HepG2 (cell line): ENCODE measurements around the gene ESYT1. TPM values are rescaled to one million over a fixed set of nuclear protein-coding genes. Genes with fewer than 3 reads are reported as not detected.
A peak's percentile ranks its signal among the peaks of the same experiment; 100 is the strongest.

Source experiments
- AGO2 ChIP-seq: fragments of 200-400 bp; formaldehyde crosslinking; optimal IDR thresholded peaks from 2 replicates; pipeline ENCODE3; 2017; ENCODE audit warnings: mild to moderate bottlenecking, low read depth, low read length, moderate library complexity
- CREB1 ChIP-seq, 2 experiments: fragments of 450-650 bp in 1 of 2; IDR thresholded peaks; 2 replicates each; pipeline ENCODE4 v1.6.1; 2016 to 2017; ENCODE audit warnings: control low read depth in 1 of 2, mild to moderate bottlenecking in 1 of 2, missing compliant biosample characterization in 1 of 2, missing genetic modification characterization in 1 of 2
- DPF2 ChIP-seq: sonication (generic); formaldehyde crosslinking; IDR thresholded peaks from 2 replicates; pipeline ENCODE4 v1.4.0; 2020; ENCODE audit warnings: mild to moderate bottlenecking, low read depth, missing genetic modification reagents, borderline replicate concordance
- EHMT2 ChIP-seq: fragments of 200-600 bp; sonication (generic); IDR thresholded peaks from 2 replicates; pipeline ENCODE4 v1.7.0; 2017; ENCODE audit warnings: antibody characterized with exemption, low read depth, low read length, borderline replicate concordance
- FOXA3 ChIP-seq: IDR thresholded peaks from 2 replicates; pipeline ENCODE4 v1.6.1; 2016; ENCODE audit warnings: missing genetic modification reagents, missing compliant biosample characterization
- FOXJ3 ChIP-seq: sonication (generic); formaldehyde crosslinking; IDR thresholded peaks from 2 replicates; pipeline ENCODE4 v1.4.0; 2020; ENCODE audit warnings: missing genetic modification reagents, mild to moderate bottlenecking, borderline replicate concordance
- FOXO4 ChIP-seq: sonication (generic); formaldehyde crosslinking; conservative IDR thresholded peaks from 2 replicates; pipeline ENCODE4 v1.8.1; 2023; ENCODE audit warnings: missing genetic modification reagents
- HMG20A ChIP-seq: IDR thresholded peaks from 2 replicates; pipeline ENCODE4 v1.6.1; 2016; ENCODE audit warnings: borderline replicate concordance
- NFKB2 ChIP-seq: sonication (generic); formaldehyde crosslinking; IDR thresholded peaks from 2 replicates; pipeline ENCODE4 v1.4.0; 2020; ENCODE audit warnings: missing genetic modification reagents, borderline replicate concordance
- PATZ1 ChIP-seq: sonication (generic); formaldehyde crosslinking; IDR thresholded peaks from 2 replicates; pipeline ENCODE4 v1.4.0; 2020; ENCODE audit warnings: missing genetic modification reagents
- PAX8 ChIP-seq: sonication (generic); formaldehyde crosslinking; IDR thresholded peaks from 2 replicates; pipeline ENCODE4 v1.8.0; 2022; ENCODE audit warnings: mild to moderate bottlenecking, missing genetic modification reagents, borderline replicate concordance
- SSRP1 ChIP-seq: IDR thresholded peaks from 2 replicates; pipeline ENCODE4 v1.6.1; 2016; ENCODE audit warnings: control low read depth
- ZNF414 ChIP-seq: sonication (generic); formaldehyde crosslinking; IDR thresholded peaks from 2 replicates; pipeline ENCODE4 v1.5.0; 2020; ENCODE audit warnings: missing genetic modification reagents
- ZNF704 ChIP-seq: sonication (generic); formaldehyde crosslinking; IDR thresholded peaks from 2 replicates; pipeline ENCODE4 v1.8.1; 2023; ENCODE audit warnings: mild to moderate bottlenecking, inconsistent platforms, moderate library complexity, missing genetic modification reagents, borderline replicate concordance
- ZNF781 ChIP-seq: sonication (generic); formaldehyde crosslinking; IDR thresholded peaks from 2 replicates; pipeline ENCODE4 v1.5.1; 2020; ENCODE audit warnings: borderline replicate concordance, mild to moderate bottlenecking, missing genetic modification reagents; ENCODE audit errors: not compliant biosample characterization
- polyA plus RNA-seq, 8 experiments: library from polyadenylated mRNA; depleted of rRNA in 3 of 8; stranded (reverse) in 7 of 8; unstranded in 1 of 8; fragments of >200 nt; fragmentation: Illumina TruSeq in 4 of 8; extraction: Trizol in 4 of 8; gene quantifications; 2 replicates each; pipeline versions ENCODE4 v1.2.1 to v1.2.3, GENCODE V29; 2011 to 2016; ENCODE audit warnings: low read depth in 4 of 8, missing spikeins in 1 of 8, mixed read lengths in 1 of 8; ENCODE audit not compliant: insufficient read depth in 1 of 8
- total RNA-seq, 5 experiments: library from RNA; depleted of rRNA; stranded (reverse); fragments of >200 nt; fragmentation: Illumina TruSeq; extraction: Trizol; gene quantifications; 2 replicates each; pipeline ENCODE4 v1.2.3, GENCODE V29; 2016; ENCODE audit warnings: low read depth in 1 of 5
- TF ChIP-seq, protein P1 (sequence below): sonication (generic); formaldehyde crosslinking; IDR thresholded peaks from 2 replicates; pipeline ENCODE4 v1.8.1; 2023; ENCODE audit warnings: mild to moderate bottlenecking, missing genetic modification reagents
- TF ChIP-seq, protein P2 (sequence below): sonication (generic); formaldehyde crosslinking; IDR thresholded peaks from 2 replicates; pipeline ENCODE4 v1.5.0; 2020; ENCODE audit warnings: missing genetic modification reagents

The ESYT1 gene
- total and polyA plus RNA-seq, 2 of the 13 experiments (the other 11 are each of a cell fraction or from before 2014, with no cell fraction given): 66.9 to 71.0 TPM

GRCh38 chr12:56161690-56162351 is 33.8 kb downstream of the ESYT1 start (continued):
- TF ChIP-seq, protein P1, sequence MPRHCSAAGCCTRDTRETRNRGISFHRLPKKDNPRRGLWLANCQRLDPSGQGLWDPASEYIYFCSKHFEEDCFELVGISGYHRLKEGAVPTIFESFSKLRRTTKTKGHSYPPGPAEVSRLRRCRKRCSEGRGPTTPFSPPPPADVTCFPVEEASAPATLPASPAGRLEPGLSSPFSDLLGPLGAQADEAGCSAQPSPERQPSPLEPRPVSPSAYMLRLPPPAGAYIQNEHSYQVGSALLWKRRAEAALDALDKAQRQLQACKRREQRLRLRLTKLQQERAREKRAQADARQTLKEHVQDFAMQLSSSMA (CRISPR knock-in tag): no peak
- TF ChIP-seq CREB1 (IDR thresholded peaks at IDR 0.05) (no peak), CREB1 (CRISPR knock-in tag; IDR thresholded peaks at IDR 0.05) (no peak), DPF2 (no peak), SSRP1 (CRISPR knock-in tag) (peak; percentile 80; the same call in 1 of the 2 replicates), ZNF414 (CRISPR knock-in tag) (no peak), PAX8 (no peak), FOXO4 (CRISPR knock-in tag) (no peak), FOXJ3 (CRISPR knock-in tag) (no peak), AGO2 (peak; percentile 50), NFKB2 (CRISPR knock-in tag) (no peak), HMG20A (CRISPR knock-in tag) (no peak), PATZ1 (CRISPR knock-in tag) (no peak), FOXA3 (no peak), ZNF781 (CRISPR knock-in tag) (no peak), ZNF704 (CRISPR knock-in tag) (no peak), EHMT2 (no peak)
- TF ChIP-seq, protein P2, sequence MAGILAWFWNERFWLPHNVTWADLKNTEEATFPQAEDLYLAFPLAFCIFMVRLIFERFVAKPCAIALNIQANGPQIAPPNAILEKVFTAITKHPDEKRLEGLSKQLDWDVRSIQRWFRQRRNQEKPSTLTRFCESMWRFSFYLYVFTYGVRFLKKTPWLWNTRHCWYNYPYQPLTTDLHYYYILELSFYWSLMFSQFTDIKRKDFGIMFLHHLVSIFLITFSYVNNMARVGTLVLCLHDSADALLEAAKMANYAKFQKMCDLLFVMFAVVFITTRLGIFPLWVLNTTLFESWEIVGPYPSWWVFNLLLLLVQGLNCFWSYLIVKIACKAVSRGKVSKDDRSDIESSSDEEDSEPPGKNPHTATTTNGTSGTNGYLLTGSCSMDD (CRISPR knock-in tag): no peak
